ENCODE measurements around the gene COL5A1.

Gene COL5A1

GRCh38 chr9:134607971-134608370 is 33.6 kb upstream of the COL5A1 start:
- DNase-seq: no peak

- DNase-seq: no peak
Observed at GRCh38 chr9:134611046-134611445, 30.6 kb upstream of the COL5A1 start.

GRCh38 chr9:134612309-134612708 is 29.3 kb upstream of the COL5A1 start:
- DNase-seq: no peak

DNA sequence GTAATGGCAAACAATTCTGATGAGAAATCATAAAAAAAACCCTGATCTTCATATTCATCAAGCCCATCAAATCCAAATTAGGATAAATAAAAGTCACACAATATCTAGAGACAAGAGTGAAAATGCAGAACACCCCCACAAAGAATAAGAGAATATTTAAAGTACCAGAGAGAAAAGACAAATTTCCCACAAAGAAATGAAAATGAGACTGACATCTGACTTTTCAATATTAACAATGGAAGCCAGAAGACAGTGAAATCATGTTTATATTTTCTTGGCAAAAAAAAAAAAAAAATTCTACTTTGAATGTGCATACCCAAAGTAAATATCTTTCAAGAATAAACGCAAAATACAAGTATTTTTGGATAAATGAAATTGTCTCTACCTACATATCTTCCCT is 28.9 kb upstream of the COL5A1 start:
- DNase-seq: no peak

- DNase-seq: no peak
Observed at GRCh38 chr9:134614256-134614655, 27.3 kb upstream of the COL5A1 start.

DNA sequence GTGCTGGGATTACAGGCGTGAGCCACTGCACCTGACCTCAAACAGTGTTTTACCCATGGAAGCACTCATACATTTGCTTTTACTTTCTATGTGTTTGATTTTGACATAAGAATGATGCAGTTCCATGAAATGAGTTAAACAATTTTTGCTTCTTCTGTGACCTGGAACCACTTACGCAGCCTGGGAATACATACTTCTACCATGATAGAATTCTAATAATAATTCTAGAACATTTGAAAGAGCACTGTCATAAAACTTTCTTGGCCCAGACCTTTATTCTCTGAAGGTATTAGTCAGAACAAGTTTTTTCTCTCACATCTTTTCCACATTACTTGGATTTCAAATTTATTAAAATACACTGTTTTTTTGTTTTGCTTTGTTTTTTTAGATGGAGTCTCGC is 25.3 kb upstream of the COL5A1 start:
- no peak for DNase-seq

GRCh38 chr9:134617246-134617645 is 24.4 kb upstream of the COL5A1 start:
- DNase-seq: no peak

- DNase-seq: no peak
Observed at GRCh38 chr9:134617836-134618162, 23.8 kb upstream of the COL5A1 start.

DNA sequence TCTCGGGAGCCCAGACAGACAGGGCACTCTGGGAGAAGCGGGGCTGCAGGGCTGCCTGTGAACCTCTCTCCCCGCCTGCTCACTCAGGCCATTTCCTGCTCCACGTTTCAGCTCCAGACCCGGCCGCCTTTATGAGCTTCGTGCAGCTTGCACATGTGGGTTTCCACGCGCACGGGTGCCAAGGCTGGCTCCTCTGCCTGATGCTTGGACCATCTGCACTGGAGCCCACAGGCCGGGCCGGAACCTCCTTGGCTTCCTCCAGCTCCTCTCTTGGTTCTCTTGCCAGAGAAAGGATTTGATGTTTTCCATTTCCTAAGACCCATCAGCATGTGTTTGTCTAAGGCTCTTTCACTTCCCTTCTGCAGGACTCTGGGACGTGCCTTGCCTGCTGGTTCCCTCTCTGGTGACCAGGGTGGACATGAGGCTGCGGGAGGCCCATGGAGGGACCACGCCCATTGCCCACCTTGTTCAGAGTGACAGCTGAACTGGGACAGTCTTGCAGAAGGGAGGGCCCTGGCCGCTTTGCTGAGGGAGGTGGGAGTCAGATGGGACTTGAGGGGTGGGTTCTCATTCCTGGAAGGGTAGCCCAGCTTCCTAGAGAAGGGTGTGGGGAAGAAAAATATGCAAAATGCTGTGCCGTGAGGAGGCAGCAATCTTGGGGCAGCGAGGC is 23.3 kb upstream of the COL5A1 start:
- no peak for DNase-seq

- no peak for DNase-seq
Observed at GRCh38 chr9:134618833-134619447, 22.7 kb upstream of the COL5A1 start.

DNA sequence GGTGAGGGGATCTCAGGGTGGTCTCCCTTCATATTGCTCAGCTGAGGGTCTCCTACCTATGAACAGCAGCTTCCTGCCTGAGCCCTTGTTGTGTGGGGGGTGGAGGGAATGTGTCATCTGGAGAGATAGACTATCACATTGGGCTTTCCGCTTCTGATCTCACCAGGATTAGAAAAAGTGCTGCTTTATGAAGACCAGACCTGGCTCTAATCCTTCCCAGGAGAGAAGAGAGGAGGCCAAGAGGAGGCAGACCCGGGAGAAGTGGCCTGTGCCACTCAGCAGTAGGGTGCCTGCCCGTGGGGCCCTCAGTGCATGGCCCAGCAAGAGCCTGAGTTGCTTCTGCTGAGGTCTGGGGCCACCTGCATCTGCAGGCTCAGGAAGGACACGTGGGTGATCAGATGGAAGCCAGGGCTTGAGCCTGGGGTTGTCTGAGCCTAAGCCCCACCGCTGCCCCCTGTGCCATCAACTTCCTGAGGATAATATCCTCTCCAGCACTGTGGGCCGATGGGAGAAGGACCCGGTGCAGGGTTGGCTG is 22.1 kb upstream of the COL5A1 start:
- no peak for DNase-seq

- no peak for DNase-seq
Observed at GRCh38 chr9:134619983-134620661, 21.5 kb upstream of the COL5A1 start.

DNA sequence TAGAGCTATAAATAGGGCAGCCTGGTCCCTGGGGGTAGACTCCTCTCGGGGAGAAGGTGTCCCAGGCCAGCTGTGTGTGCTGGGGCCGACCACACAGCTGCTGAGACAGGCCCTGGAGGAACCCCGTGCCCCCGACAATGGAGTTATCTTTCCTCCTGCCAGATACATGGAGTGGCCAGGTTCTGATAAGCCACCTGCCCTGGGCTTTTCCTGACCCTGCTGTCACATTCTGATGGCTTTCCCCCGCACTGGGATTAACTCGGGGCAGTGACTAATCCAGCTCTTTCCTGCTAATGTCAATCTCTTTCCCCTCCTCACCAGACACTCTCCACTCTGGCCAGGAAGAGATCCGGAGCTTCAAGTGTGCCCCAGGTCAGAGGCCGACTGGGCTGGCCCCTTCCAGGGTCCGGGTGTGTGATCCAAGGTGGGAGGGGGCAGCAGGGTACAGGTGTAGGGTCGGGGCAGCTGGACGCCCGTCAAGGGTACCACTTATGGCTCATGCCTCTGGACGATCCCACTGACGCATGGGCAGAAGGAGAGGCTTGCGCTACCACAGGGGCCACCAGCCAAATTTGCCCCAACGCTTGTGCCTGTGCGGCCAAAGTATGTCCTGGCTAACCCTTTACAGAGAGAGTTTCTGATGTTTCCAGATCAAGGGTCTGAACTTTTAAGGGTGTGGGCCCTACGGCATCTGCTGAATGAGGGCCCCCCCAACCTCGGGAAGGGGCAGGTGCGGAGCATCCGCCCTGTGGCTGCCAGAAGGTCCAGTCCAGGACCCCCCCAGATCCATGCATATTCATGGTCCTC is 20.6 kb upstream of the COL5A1 start:
- DNase-seq: no peak

DNA sequence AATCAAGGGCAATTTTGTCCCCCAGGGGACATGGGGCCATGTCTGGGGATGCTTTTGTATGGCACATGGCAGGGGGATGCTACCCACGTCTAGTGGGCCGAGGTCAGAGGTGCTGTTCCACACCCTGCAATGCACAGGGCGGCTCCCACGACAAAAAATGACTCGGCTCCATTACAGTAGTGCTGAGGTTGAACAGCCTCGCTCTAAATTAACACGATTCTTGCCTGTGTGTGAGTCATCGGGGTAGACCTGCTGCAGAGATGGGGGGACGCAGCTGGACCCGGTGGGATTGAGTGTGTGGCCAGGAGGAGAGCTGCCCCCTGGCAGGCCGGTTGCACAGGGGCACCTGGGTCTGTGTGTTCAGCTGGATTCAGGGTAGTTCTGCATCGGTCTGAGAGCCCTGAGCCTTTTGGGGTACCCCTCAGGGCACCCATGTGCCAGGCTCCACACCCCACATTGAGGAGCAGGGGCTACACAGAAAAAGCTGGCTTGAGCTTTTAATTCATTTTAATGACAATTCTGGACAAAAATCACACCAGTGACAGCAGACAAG is 20.0 kb upstream of the COL5A1 start:
- DNase-seq: no peak

- DNase-seq: no peak
Observed at GRCh38 chr9:134622896-134623257, 18.7 kb upstream of the COL5A1 start.

GRCh38 chr9:134623258-134624066 is 18.1 kb upstream of the COL5A1 start:
- DNase-seq: no peak

GRCh38 chr9:134624137-134624591 is 17.4 kb upstream of the COL5A1 start:
- no peak for DNase-seq

DNA sequence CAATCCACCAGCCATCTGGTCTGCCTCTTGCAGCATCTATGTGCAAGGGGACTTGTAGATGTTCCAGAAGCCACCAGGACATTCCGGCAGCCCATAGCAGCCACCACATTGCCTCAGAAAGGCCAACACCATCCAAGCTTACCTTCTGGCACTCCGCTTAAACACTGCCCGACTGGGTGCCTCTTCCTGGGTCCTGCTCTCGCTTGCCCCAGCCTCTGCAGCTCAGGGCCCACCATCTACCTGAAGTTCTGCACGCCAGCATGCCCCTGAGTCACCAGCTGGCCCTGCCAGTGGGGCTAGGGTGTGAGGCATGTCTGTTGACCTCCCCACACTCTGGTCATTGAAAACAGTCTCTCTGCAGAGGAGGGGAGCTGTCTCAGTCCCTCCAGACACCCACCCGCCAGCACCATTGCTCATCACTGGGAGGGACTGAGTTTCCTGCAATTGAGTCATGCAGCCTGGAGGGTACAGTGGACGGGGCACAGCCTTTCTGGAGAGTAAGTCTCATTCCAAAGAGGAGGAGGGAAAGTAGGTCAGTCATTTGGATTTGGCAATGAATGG is 16.9 kb upstream of the COL5A1 start:
- DNase-seq: no peak

GRCh38 chr9:134625361-134626068 is 16.1 kb upstream of the COL5A1 start:
- DNase-seq: no peak

DNA sequence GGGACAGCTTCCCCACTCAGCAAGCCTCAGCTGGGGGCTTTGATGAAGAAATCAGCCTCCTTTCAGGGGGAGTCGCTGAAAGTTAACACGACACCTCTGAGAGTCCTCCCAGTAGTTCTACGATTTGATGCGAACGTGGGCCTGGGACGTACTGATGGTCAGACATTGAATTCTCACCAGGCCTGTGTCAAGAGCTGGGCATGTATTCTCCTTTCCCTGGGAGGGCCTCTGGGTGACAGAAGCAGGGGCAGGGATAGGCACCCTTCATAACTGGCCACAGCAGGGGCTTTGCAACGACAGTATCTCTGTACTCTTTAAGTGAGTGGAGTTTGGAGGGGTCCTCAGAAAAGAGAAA is 15.6 kb upstream of the COL5A1 start:
- DNase-seq: no peak
